Subcutaneous abdominal adipose tissue (tissue), 5 donors: ENCODE data around the gene STEAP1B.

Experiments used
- H3K27ac ChIP-seq: one replicate; pipeline ENCODE4 v1.7.0; 2013; ENCODE audit warnings: low read depth, mild to moderate bottlenecking, inconsistent platforms, low read length, moderate library complexity
- H3K27me3 ChIP-seq, 5 donors: one replicate each; pipeline ENCODE4 v1.7.0; 2013; ENCODE audit warnings: low read length in 5 of 5, inconsistent platforms in 1 of 5; ENCODE audit not compliant: control insufficient read depth in 5 of 5, insufficient read depth in 4 of 5
- H3K36me3 ChIP-seq, 5 donors: one replicate each; pipeline ENCODE4 v1.7.0; 2013; ENCODE audit warnings: low read length in 5 of 5; ENCODE audit not compliant: control insufficient read depth in 5 of 5, insufficient read depth in 5 of 5
- H3K4me1 ChIP-seq, 5 donors: one replicate each; pipeline ENCODE4 v1.7.0; 2013; ENCODE audit warnings: low read length in 5 of 5, mild to moderate bottlenecking in 3 of 5, moderate library complexity in 1 of 5; ENCODE audit not compliant: control insufficient read depth in 5 of 5, insufficient read depth in 5 of 5
- H3K4me3 ChIP-seq, 5 donors: one replicate each; pipeline ENCODE4 v1.7.0; 2013; ENCODE audit warnings: low read length in 5 of 5, low read depth in 1 of 5
- H3K9ac ChIP-seq, 5 donors: one replicate each; pipeline ENCODE4 v1.7.0; 2013; ENCODE audit warnings: low read length in 5 of 5, mild to moderate bottlenecking in 4 of 5, moderate library complexity in 3 of 5
- H3K9me3 ChIP-seq, 5 donors: one replicate each; pipeline ENCODE4 v1.7.0; 2013; ENCODE audit warnings: low read length in 5 of 5; ENCODE audit not compliant: control insufficient read depth in 5 of 5
- donor health status: healthy.
- donor health status: healthy.
- donor health status: healthy.
- donor health status: healthy.
- donor health status: healthy.

STEAP1B gene

DNA sequence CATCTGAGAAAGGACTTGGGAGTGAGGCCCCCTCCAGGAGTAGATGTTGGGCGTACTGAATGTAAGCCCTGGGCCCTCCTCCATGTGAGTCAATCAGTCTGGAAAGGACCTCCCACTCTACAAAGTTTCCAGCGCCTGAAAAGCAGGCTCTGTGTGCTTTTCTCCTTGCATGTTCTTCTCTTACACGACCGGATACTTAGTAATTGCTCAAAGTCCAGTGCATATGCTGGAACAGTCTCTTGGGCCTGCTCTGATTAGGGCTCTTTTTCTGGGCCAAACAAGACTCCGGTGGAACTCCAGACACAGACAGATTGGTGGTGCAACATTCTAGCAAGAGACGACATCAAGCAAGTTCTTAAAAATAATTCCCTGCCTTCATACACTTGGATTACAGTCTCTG lies 104.8 kb downstream of the STEAP1B start:
- no peaks in the 10 kb centered on the region for H3K4me1 ChIP-seq
- H3K27ac ChIP-seq, result no peak overlapping the region
- H3K9me3 ChIP-seq, result no peaks in the 10 kb centered on the region
- no peak overlapping the region for H3K4me3 ChIP-seq
- no peak overlapping the region for H3K9ac ChIP-seq
- no peaks in the 10 kb centered on the region for H3K36me3 ChIP-seq
- H3K27me3 ChIP-seq, result peaks cover 0 to 4% (median 0%) of the 10 kb centered on the region in 5 donors

DNA sequence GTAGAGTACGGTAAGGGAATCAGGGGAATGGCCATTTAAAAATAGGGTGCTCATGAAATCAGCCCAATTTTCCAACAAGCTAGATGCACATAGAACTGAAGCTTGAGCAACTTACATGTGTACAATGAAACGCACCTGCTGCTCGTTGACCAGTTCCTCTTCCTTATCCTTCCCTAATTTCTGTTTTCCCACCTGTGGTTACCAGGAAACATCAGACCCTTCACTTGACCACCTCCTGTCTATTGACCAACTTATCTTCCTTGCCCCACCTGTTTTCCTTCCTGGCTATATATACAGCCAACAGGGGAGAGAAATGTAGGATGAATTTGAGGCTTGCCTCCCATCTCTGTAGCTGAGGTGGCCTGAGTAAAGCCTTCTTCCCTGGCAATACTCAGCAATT lies 105.2 kb downstream of the STEAP1B start:
- no peak overlapping the region for H3K27ac ChIP-seq
- no peak overlapping the region for H3K9ac ChIP-seq
- H3K27me3 ChIP-seq, result peaks cover 0 to 4% (median 0%) of the 10 kb centered on the region in 5 donors
- H3K9me3 ChIP-seq, result no peaks in the 10 kb centered on the region
- H3K4me3 ChIP-seq, result no peak overlapping the region
- no peaks in the 10 kb centered on the region for H3K4me1 ChIP-seq
- H3K36me3 ChIP-seq, result no peaks in the 10 kb centered on the region

DNA sequence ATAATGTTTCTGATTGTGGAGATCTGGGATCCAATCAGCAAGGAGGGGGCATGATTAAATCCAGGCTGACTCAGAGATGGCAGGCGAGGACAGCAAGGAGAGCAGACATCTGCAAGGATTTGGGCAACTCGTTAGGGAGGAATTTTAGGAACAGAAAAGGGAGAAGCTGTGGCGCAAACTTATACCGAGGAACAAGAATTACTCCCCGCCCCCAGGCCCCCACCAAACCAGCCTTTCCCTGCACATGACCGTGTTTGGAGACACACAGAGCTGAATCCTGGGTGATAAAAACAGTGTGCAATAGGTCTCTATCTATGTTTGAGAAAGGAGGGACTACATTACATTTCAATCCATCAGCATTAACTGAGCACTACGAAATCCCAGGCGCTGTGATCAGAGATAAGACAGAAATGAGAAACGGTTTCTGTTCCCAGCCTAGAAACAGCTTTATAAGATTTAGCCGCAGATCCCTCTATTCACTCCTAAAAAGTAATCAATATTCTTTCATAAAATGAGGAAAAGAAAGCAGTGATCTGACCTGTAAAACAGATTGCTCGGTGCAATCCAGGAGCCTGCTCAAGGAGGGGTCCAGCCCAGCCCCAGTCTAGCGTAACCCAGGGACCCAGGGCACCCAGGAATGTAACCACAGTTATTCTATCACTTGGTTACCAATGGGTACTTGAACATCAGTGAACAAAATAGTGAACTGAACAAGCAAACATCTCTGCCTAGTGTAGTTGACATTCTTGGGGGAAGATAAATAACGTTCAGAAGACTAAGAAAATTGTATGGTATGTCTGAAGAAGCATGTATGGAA lies 105.9 kb downstream of the STEAP1B start:
- H3K9me3 ChIP-seq, result no peaks in the 10 kb centered on the region
- no peaks in the 10 kb centered on the region for H3K36me3 ChIP-seq
- no peak overlapping the region for H3K4me3 ChIP-seq
- H3K27me3 ChIP-seq, result peaks cover 0 to 4% (median 0%) of the 10 kb centered on the region in 5 donors
- H3K27ac ChIP-seq, result no peak overlapping the region
- no peaks in the 10 kb centered on the region for H3K4me1 ChIP-seq
- no peak overlapping the region for H3K9ac ChIP-seq

DNA sequence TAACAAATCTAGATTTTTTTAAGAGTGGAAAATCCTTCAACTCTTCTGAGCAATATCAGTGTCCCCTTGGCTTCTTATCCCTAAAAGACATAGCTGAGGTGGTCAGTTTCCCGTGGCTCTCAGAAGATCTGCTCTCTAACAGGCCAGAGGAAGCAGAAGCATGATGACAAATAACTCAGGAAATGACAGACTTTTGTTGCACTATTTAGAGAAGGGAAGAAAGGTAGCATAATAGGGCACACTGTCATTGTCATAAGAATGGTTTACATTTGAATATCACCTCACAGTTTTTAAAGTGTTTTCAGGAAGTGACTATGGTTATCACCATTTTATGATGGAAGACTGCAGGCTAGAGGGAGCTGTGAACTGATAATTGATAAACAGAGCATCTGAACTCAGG lies 109.5 kb downstream of the STEAP1B start:
- Histone ChIP-seq H3K27ac (no peak overlapping the region), H3K4me1 (no peaks in the 10 kb centered on the region), H3K36me3 (no peaks in the 10 kb centered on the region), H3K27me3 (peaks cover 0 to 4% (median 0%) of the 10 kb centered on the region in 5 donors), H3K4me3 (no peak overlapping the region), H3K9ac (no peak overlapping the region), H3K9me3 (no peaks in the 10 kb centered on the region)

DNA sequence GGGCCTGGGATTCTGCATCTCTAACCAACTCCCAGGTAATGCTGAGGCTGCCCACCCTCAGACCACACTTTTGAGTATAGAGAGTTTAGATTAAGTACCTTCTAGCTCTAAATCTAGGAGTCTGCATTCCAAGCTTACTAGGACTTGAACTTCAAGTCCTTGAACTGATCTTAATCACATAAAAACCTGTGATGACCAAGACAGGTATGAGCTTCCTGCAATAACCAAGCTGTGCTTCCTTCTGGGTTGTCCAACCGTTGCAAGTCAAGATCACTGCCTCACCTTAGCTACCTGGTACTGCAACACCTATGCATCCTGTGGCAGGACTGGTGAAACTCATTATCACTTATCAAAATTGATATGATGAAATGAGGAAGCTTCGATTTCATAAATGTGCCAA lies 110.1 kb downstream of the STEAP1B start:
- H3K36me3 ChIP-seq, result no peaks in the 10 kb centered on the region

DNA sequence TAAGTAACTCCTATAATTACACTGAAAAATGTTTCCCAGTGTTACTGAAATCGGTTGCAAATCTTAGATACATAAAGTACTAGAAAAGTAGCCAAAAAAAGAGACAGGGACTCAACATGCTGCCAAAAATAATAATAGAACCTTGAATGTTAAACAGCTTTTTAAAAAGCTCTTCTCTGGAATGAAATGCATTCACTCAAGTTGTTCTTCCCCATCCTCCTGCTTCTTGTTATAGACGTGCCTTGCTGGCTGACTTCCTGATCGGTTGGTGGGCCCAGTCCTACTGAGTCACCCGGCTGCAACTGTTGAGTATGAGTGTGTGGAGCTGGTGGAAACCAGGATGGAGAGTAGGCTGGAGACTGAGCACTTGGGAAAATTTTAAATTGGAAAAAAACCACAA lies 112.4 kb downstream of the STEAP1B start:
- no peaks in the 10 kb centered on the region for H3K9me3 ChIP-seq
- H3K36me3 ChIP-seq, result no peaks in the 10 kb centered on the region

More for the DNA sequence above, 110.1 kb downstream of the STEAP1B start:
- H3K9ac ChIP-seq, result no peak overlapping the region
- H3K27ac ChIP-seq, result no peak overlapping the region
- no peak overlapping the region for H3K4me3 ChIP-seq
- H3K27me3 ChIP-seq, result peaks cover 0 to 4% (median 0%) of the 10 kb centered on the region in 5 donors
- H3K9me3 ChIP-seq, result no peaks in the 10 kb centered on the region
- no peaks in the 10 kb centered on the region for H3K4me1 ChIP-seq

DNA sequence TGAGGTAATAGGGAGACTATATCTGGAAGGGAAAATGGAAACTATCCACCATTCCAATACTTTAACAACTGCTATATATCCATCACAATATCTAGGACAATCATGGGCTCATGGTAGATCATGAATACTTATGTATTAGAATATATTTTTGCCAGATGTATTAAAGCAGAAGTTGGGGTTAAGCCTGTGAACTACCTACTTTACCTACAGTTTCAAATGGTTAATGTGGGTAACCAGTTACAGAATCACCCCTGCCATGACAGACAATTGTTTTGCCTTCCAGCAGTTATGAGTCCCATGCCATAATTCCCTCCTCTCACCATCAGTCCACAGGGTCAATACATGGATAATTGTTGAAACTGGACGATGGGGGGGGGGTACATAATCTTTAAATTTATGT lies 113.1 kb downstream of the STEAP1B start:
- Histone ChIP-seq H3K36me3 (no peaks in the 10 kb centered on the region), H3K9ac (no peak overlapping the region), H3K27me3 (no peaks in the 10 kb centered on the region), H3K4me3 (no peak overlapping the region), H3K4me1 (no peaks in the 10 kb centered on the region), H3K27ac (no peak overlapping the region), H3K9me3 (no peaks in the 10 kb centered on the region)

More for the DNA sequence above, 112.4 kb downstream of the STEAP1B start:
- no peak overlapping the region for H3K4me3 ChIP-seq
- H3K27me3 ChIP-seq, result no peaks in the 10 kb centered on the region
- no peak overlapping the region for H3K9ac ChIP-seq
- no peak overlapping the region for H3K27ac ChIP-seq
- no peaks in the 10 kb centered on the region for H3K4me1 ChIP-seq

DNA sequence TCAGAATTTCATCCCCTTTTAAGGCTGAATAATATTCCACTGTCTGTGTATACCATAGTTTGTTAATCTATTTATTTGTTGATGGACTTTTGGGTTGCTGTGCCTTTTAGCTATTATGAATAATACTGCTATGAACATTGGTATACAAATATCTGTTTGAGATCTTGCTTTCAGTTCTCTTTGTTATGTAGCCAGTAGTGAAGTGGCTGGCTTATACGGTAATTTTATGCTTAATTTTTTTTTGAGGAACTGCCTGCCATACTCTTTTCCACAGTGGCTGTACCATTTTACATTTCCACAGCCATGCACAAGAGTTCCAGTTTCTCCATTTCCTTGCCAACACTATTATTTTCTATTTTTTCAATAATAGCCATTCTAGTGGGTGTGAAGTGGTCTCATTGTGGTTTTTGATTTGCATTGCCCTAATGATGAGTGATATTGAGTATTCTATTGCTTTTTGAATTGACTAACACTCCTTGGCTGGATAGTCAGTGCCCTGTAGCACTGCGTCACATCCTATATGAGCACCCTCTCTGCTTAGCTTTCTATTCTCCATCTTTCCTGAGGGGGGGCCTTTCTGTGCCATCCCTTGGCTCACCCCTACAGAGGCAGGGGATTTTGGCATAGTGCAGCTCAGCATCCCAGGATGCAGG lies 113.7 kb downstream of the STEAP1B start:
- Histone ChIP-seq H3K4me1 (no peaks in the 10 kb centered on the region), H3K27me3 (no peaks in the 10 kb centered on the region), H3K27ac (no peak overlapping the region), H3K4me3 (no peak overlapping the region), H3K36me3 (no peaks in the 10 kb centered on the region), H3K9ac (no peak overlapping the region), H3K9me3 (no peaks in the 10 kb centered on the region)

DNA sequence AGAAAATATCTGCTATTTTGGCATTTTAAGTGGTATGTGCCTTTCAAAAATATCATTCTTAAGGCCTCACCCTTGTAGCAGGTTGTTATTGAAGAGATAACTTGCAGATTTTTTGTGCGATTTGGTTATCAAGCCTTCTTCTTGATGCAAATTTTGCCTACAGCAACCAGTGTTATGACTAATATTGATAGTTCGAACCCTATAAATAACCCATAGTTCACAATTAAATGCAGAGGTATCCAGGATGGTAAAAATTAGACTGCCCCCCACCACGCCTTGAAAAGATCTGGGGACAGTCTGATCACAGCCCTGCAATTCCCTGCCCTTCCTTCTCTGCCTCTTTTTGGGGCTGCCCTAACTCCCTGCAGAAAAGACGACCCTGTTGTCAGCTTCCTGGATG lies 114.7 kb downstream of the STEAP1B start:
- no peak overlapping the region for H3K9ac ChIP-seq
- H3K4me1 ChIP-seq, result no peaks in the 10 kb centered on the region
- H3K4me3 ChIP-seq, result no peak overlapping the region
- H3K27me3 ChIP-seq, result no peaks in the 10 kb centered on the region
- H3K27ac ChIP-seq, result no peak overlapping the region
- H3K9me3 ChIP-seq, result no peaks in the 10 kb centered on the region
- H3K36me3 ChIP-seq, result no peaks in the 10 kb centered on the region

DNA sequence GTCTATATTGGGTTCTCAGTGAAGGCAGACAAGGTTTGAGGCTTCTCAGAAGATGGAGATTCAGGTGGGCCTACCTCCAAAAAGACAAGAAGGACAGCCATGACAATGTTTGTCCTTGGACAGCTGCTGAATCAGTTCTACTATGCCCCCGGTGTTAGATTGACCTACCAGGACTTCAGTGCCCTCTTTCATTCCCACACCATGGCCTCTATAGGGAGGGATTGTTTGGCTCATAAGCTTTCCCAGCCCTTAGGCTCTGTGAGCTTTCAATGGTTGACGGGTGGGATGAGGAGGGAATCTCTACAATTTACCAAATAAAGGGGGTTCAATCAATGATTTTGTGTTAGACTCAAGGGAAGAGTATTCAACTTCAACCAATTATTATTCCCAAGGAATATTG lies 119.7 kb downstream of the STEAP1B start:
- Histone ChIP-seq H3K4me3 (no peak overlapping the region), H3K9ac (no peak overlapping the region), H3K4me1 (peaks cover 0 to 13% (median 0%) of the 10 kb centered on the region in 5 donors), H3K27ac (no peak overlapping the region), H3K9me3 (no peaks in the 10 kb centered on the region), H3K36me3 (no peaks in the 10 kb centered on the region), H3K27me3 (no peaks in the 10 kb centered on the region)
